GM04504 (cell line): ENCODE data around the gene RECK.

Experiments
- DNase-seq: peaks from one replicate; pipeline ENCODE4 v3.0.0-alpha.2; 2012; ENCODE audit warnings: low read depth

RECK gene

DNA sequence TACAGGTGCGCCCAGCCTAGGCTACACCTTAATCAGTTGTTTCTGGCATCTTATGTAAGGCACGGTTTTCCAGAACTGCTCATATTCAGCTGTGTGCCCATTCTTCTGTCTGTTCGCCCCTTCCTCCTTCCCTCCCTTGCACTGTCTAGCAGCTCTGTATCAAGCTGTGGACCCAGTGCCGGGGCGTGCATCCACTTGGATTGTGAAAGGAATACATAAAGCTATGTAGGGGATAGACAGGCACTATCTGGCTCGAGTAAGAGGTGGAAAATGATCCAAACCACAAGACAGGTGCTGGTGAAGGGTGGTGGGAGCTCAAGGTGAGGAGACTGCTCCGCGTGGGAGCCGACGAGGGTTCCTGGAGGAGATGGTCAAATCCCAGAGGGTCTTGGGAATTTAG lies 101.8 kb downstream of the RECK start:
- DNase-seq, result no peak

GRCh38 chr9:36138901-36139300 lies 102.2 kb downstream of the RECK start:
- no peak for DNase-seq

- DNase-seq, result no peak
Observed at GRCh38 chr9:36140086-36141084, 103.7 kb downstream of the RECK start.

- no peak for DNase-seq
Observed at GRCh38 chr9:36141288-36141687, 104.6 kb downstream of the RECK start.

- DNase-seq, result no peak
Observed at GRCh38 chr9:36141761-36142160, 105.0 kb downstream of the RECK start.

DNA sequence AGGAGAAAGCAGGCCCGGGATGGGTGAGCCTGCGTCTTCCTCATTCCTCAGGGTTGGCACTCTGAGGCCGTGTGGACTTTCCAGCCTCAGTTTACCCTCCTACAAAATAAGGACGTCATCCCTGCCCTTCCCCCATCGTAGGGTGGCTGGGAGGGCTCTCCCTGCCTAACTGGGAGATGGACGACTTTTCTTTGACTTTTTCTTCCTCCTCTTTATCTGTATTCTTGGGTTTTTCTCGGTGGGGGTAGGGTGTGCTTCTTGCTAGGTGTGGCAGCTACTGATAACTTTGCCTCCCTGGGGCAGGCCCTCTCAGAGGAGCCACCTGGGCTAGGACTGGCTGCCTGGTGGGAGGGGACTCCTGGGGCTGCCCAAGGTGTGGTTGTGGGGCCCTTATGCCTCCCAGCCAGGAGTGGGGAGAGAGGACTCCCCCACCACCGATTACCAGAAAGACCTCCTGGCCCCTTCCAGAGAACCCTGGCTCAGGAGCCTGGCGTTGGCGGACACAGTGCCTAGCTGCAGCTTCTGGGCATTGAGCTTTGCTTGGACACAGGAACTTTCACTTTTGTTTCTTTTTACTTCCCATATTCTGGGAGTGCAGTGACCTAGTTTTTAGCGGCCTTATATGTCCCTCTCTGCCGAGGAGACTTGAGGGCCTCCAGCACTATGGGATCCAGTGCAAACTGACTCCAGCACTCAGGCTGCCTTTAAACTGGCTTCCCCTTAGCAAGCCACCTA lies 106.0 kb downstream of the RECK start:
- no peak for DNase-seq

GRCh38 chr9:36143245-36143641 lies 106.5 kb downstream of the RECK start:
- DNase-seq, result no peak

GRCh38 chr9:36144309-36145232 lies 107.9 kb downstream of the RECK start:
- no peak for DNase-seq

DNA sequence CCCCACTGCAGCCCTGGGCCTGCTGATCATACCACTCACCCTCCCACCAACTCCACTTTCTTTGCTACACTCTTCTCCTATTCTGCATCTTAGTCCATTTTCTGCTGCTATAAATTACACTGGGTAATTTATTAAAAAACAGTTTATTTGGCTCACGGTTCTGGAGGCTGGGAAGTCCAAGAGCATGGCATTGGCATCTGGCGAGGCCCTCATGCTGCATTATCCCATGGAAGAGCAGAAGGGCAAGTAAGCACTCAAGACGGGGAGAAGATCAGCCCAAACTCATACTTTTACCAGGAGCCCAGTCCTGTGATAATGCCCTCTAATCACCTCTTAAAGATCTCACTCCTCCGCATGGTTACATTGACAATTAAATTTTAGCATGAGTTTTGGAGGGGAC lies 109.3 kb downstream of the RECK start:
- no peak for DNase-seq

GRCh38 chr9:36146651-36147050 lies 109.9 kb downstream of the RECK start:
- DNase-seq, result no peak

GRCh38 chr9:36147441-36148175 lies 110.9 kb downstream of the RECK start:
- no peak for DNase-seq

GRCh38 chr9:36148311-36149051 lies 111.8 kb downstream of the RECK start:
- DNase-seq, result peak; percentile 96

DNA sequence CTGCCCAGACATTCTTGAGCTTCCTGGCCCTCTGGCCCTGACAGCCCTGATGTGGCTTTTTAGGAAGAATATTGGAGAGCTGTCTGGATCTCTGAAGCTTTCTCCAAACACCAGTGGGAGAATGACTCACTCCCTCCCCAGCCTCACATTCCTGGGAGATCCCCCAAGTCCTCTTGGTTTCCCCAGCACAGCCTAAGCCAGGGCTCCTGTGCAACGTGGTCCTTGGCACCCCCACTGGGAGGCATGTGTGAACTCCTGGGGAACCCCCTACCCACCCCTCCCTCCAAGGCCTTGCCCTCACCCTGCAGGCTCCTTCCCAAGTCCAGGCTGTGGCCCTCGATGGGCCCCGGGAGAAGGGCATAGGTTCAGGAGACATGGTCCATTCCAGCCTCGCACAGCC lies 112.5 kb downstream of the RECK start:
- no peak for DNase-seq

GRCh38 chr9:36150574-36151315 lies 114.0 kb downstream of the RECK start:
- DNase-seq, result no peak

- DNase-seq, result no peak
Observed at GRCh38 chr9:36151316-36152210, 114.8 kb downstream of the RECK start.

GRCh38 chr9:36152741-36153438 lies 116.2 kb downstream of the RECK start:
- no peak for DNase-seq

- DNase-seq, result no peak
Observed at GRCh38 chr9:36153746-36154145, 117.0 kb downstream of the RECK start.

GRCh38 chr9:36154331-36154952 lies 117.7 kb downstream of the RECK start:
- no peak for DNase-seq
